Measurements from ENCODE around the gene ZNF580.

The ZNF580 gene

DNA sequence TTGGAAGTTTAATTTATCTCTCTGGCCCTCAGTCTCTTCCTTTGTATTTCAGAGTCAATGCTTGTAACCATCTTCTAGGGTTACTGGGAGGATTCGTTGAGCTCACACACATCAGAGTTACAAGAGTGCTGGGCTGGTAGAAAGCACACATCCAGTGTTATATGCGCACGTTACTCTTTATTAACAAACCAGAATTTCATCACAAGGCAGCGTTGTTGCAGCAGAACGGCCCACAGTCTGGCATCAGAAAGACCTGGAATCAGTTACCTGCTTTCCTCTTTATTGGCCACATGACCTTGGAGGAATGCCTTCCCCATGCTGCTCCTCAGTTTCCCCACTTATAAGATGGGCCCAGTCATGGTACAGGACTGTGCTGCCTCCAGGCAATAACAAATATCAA, 31.5 kb upstream of the ZNF580 start:
- Histone ChIP-seq H3K27ac (no peak overlapping the region), H3K27me3 (replicated peaks) (no peaks in the 10 kb centered on the region), H3K36me3 (replicated peaks) (peaks cover 8% of the 10 kb centered on the region), H3K4me3 (ENCODE audit: low read depth, low read length) (no peak overlapping the region)
- TF ChIP-seq, protein P1, sequence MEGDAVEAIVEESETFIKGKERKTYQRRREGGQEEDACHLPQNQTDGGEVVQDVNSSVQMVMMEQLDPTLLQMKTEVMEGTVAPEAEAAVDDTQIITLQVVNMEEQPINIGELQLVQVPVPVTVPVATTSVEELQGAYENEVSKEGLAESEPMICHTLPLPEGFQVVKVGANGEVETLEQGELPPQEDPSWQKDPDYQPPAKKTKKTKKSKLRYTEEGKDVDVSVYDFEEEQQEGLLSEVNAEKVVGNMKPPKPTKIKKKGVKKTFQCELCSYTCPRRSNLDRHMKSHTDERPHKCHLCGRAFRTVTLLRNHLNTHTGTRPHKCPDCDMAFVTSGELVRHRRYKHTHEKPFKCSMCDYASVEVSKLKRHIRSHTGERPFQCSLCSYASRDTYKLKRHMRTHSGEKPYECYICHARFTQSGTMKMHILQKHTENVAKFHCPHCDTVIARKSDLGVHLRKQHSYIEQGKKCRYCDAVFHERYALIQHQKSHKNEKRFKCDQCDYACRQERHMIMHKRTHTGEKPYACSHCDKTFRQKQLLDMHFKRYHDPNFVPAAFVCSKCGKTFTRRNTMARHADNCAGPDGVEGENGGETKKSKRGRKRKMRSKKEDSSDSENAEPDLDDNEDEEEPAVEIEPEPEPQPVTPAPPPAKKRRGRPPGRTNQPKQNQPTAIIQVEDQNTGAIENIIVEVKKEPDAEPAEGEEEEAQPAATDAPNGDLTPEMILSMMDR (IDR thresholded peaks at IDR 0.05; ENCODE audit: low read depth, low read length, missing control alignments) = no peak
- in situ Hi-C loops (cut with HindIII; ENCODE audit: low pct_ligation_motif_present, low sequenced_read_pairs) = loop anchor here (25.0 kb wide), 1 partner anchor 222 kb away; the partner anchor contains the start of genes RPL28, TMEM190 and TMEM238
- no peak for DNase-seq

DNA sequence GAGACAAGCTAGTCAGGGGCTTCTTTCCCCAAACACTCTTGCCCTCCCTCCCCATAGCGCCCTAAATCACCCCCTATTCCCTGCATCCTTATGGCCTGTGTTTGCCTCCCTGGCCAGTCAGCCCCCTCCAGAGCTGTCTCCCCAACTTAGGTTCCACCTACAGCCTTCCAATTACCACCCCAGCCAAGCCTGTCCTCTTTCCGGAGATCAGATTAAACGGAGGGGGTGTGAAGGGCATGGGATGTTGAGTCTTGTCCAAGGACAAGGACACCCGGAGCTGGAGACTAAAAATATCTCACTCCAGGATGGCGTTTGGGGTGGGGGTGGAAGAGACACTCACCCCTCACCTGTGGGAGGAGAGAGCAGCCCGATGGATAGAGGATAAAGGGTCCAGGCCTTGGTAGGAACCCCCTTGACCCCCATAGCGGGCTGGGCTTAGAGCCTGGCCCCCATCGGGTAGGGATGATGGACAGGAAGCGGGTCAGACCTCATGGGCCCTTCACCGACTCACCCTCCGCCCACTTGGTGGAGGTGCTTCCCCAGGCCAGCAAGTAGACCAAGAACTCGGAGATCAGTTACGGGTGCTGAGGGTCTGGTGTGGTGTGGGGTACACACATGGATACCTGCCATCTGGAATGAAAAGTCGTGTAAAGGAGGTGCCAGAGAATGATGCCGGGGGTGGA, 29.4 kb upstream of the ZNF580 start:
- no peak for DNase-seq
- in situ Hi-C loops (cut with HindIII; ENCODE audit: low pct_ligation_motif_present, low sequenced_read_pairs) = loop anchor here (25.0 kb wide), 1 partner anchor 224 kb away; the partner anchor contains the start of genes RPL28, TMEM190 and TMEM238
- no peak overlapping the region for H3K27ac ChIP-seq
- peaks cover 24% of the 10 kb centered on the region for H3K36me3 ChIP-seq (replicated peaks)
- no peak overlapping the region for H3K4me3 ChIP-seq (ENCODE audit: low read depth, low read length)
- H3K27me3 ChIP-seq (replicated peaks) = no peaks in the 10 kb centered on the region
- TF ChIP-seq, protein P1 (IDR thresholded peaks at IDR 0.05; ENCODE audit: low read depth, low read length, missing control alignments) = no peak

DNA sequence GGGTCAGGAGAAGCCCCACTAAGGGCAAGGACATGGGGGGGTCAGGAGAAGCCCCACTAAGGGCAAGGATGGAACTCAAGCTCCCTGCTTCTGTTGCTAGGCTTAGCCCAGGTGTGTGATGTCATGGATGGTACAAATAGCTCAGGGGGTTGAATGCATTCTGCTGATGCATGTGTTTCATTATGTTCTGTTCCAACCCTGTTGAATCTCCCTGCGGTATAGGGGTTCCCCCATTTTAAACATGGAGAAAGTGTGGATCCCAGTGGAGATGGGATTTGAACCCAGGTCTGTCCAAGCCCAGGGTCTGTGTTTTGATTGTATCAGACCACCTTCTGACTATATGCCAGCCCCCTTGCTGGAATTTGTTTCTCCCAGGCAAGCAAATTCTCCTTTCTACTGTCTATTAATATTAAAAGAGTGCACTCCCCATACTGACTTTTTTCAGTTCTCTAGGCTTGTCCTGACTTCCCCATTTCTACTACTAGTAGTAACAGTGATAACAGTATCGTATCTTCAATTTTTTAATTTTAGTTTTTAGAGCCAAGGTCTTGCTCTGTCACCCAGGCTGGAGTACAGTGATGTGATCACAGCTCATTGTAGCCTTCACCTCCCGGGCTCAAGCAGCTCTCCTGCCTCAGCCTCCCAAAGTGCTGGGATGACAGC, 28.7 kb upstream of the ZNF580 start:
- TF ChIP-seq, protein P1 (IDR thresholded peaks at IDR 0.05; ENCODE audit: low read depth, low read length, missing control alignments) = no peak
- H3K36me3 ChIP-seq (replicated peaks) = peaks cover 25% of the 10 kb centered on the region
- no peak overlapping the region for H3K4me3 ChIP-seq (ENCODE audit: low read depth, low read length)
- no peak for DNase-seq
- H3K27me3 ChIP-seq (replicated peaks) = no peaks in the 10 kb centered on the region
- H3K27ac ChIP-seq = no peak overlapping the region
- in situ Hi-C loops (cut with HindIII; ENCODE audit: low pct_ligation_motif_present, low sequenced_read_pairs) = loop anchor here (25.0 kb wide), 1 partner anchor 225 kb away; the partner anchor contains the start of genes RPL28, TMEM190 and TMEM238

DNA sequence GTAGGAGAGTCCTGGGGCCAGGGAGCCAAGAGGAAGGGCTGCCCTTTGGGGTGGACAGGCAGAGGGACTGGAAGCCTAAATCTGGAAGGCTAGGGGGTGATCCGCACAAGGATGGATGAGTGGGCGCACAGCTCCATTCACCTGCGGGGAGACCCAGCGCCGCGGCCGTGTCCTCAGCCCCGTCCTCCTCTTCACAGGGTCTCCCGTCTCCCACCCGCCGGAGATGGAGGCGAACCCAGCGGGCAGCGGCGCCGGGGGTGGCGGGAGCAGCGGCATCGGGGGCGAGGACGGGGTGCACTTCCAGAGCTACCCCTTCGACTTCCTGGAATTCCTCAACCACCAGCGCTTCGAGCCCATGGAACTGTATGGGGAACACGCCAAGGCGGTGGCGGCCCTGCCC, 27.4 kb upstream of the ZNF580 start:
- H3K36me3 ChIP-seq (replicated peaks) = peaks cover 35% of the 10 kb centered on the region
- in situ Hi-C loops (cut with HindIII; ENCODE audit: low pct_ligation_motif_present, low sequenced_read_pairs) = loop anchor here (25.0 kb wide), 1 partner anchor 226 kb away; the partner anchor contains the start of genes RPL28, TMEM190 and TMEM238
- no peak overlapping the region for H3K27ac ChIP-seq

DNA sequence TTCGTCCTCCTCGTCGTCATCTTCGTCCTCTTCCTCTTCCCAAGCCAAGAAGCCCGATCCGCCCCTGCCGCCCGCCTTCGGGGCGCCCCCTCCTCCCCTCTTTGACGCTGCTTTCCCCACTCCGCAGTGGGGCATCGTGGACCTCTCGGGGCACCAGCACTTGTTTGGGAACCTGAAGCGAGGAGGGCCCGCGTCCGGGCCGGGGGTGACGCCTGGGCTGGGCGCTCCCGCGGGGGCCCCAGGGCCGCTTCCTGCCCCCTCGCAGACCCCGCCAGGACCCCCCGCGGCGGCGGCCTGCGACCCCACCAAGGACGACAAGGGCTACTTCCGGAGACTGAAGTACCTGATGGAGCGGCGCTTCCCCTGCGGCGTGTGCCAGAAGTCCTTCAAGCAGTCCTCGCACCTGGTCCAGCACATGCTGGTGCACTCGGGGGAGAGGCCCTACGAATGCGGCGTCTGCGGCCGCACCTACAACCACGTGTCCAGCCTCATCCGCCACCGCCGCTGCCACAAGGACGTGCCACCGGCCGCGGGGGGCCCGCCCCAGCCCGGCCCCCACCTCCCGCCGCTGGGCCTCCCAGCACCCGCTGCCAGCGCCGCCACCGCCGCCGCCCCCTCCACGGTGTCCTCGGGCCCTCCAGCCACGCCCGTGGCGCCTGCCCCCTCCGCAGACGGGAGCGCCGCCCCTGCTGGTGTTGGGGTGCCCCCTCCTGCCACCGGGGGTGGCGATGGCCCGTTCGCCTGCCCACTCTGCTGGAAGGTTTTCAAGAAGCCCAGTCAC, 26.7 kb upstream of the ZNF580 start:
- Histone ChIP-seq H3K27me3 (replicated peaks) (no peaks in the 10 kb centered on the region), H3K27ac (no peak overlapping the region), H3K4me3 (ENCODE audit: low read depth, low read length) (no peak overlapping the region), H3K36me3 (replicated peaks) (peaks cover 35% of the 10 kb centered on the region)
- no peak for DNase-seq
- in situ Hi-C loops (cut with HindIII; ENCODE audit: low pct_ligation_motif_present, low sequenced_read_pairs) = loop anchor here (25.0 kb wide), 1 partner anchor 227 kb away; the partner anchor contains the start of genes RPL28, TMEM190 and TMEM238
- TF ChIP-seq, protein P1 (IDR thresholded peaks at IDR 0.05; ENCODE audit: low read depth, low read length, missing control alignments) = no peak

More for the DNA sequence above, 27.4 kb upstream of the ZNF580 start:
- TF ChIP-seq, protein P1 (IDR thresholded peaks at IDR 0.05; ENCODE audit: low read depth, low read length, missing control alignments) = no peak
- DNase-seq = no peak
- H3K27me3 ChIP-seq (replicated peaks) = no peaks in the 10 kb centered on the region
- H3K4me3 ChIP-seq (ENCODE audit: low read depth, low read length) = no peak overlapping the region

Data from brain microvascular endothelial cell (primary cell).